HPDE6-E6E7 (cell line): ENCODE measurements around the gene ZNF484.
A peak's percentile ranks its signal among the peaks of the same experiment; 100 is the strongest.
"Not testable (repeated sequence)": the region's sequence is repeated elsewhere in the genome, so short reads cannot be mapped to it uniquely, and the experiment has no call there.

Source experiments
- DNase-seq: peaks from one replicate; pipeline ENCODE4 v3.0.0; 2011; ENCODE audit warnings: missing footprints; ENCODE audit errors: extremely low spot score

ZNF484 gene

DNA sequence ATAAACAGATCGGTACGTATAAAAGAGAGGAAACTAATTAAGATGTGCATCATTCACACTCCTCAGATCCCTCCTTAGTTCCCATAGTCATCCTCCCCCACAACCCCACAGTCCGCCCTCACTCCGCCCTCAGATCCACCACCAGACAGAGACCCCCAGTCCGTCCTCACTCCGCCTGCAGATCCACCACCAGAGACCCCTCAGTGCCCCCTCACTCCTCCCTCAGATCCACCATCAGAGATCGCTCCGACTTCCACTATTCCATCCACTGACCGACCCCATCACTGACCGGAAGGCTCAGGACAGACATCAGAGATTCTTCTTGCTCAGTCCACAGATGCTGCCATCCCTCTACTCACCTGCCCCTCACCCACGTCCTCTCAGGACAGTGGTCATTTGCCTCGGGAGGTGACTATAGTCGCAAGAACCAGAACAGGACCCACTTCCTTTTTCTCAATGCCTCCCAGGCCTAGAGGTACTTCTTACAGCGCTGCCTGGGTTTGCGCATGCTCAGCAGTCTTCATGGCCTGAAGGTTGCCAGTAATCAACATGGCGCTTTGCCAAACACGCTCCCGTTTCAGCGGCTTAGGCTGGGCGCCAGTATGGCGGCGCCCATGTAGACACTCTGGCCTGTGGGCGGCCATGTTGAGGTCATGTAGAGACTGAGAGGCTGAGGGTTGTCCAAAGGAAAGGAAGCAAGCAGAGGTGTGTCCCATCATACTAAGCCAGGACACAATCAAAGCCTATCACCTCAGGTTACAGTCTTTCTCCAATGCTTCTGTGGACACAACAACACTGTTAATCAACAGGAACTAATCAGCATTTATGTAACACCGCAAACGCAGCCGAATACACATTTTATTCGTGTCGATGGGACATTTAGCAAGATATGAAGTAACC lies at the start of gene ZNF484:
TSS of gene ZNF484 (minus strand) at position 508 of the 900 bp plus-strand sequence. CDS start 3,009 bp downstream, outside the sequence.
- peak; percentile 96 for DNase-seq

DNA sequence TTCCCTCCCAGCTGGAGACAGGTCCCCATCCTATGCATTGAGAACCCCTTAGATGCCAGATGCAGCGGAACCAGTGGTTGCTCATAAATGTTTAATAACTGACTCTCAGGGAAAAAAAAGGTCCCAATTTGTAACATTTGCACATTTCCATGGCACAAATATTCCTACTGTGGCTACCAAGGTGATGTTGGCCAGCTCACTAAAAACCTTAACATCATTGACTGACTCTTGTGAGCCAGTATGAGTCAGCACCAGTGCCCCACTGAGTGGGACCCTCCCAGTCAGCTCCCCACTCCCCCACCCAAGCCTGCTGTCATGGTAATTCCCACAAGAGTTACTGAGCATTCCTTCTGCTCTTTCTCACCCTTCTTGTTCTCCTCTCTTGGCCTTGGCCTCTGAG lies 42.6 kb upstream of the ZNF484 start:
- no peak for DNase-seq

DNA sequence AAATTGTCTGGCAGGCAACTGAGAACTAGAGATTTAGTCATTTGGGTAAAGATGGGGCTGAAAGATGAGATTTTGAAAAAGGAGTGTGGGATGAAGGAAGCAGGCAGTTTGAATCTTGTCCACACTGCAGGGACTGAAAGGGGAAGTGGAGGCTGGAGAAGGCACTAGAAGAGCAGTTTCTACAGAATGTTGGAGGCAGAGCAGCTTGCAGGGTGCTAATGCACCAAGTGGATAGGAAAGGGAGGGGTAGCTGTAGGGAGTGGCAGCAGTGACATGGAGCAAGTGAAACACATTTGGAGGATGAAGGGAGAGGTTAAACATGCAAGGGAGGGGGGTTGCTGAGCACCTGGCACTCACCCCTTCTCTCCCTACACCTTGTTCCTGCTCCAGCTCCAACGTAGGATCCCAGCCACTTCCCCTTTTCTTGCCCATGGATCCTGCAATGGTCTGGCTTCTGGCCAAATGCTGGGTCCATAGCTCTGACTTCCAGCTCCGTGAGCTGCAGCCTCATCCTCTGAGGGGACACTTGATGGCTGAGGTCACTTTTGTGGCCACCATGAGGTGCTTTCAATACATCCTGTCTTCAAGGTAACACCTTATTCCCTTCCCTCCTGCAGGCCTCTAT lies 39.5 kb upstream of the ZNF484 start:
- DNase-seq, result no peak

DNA sequence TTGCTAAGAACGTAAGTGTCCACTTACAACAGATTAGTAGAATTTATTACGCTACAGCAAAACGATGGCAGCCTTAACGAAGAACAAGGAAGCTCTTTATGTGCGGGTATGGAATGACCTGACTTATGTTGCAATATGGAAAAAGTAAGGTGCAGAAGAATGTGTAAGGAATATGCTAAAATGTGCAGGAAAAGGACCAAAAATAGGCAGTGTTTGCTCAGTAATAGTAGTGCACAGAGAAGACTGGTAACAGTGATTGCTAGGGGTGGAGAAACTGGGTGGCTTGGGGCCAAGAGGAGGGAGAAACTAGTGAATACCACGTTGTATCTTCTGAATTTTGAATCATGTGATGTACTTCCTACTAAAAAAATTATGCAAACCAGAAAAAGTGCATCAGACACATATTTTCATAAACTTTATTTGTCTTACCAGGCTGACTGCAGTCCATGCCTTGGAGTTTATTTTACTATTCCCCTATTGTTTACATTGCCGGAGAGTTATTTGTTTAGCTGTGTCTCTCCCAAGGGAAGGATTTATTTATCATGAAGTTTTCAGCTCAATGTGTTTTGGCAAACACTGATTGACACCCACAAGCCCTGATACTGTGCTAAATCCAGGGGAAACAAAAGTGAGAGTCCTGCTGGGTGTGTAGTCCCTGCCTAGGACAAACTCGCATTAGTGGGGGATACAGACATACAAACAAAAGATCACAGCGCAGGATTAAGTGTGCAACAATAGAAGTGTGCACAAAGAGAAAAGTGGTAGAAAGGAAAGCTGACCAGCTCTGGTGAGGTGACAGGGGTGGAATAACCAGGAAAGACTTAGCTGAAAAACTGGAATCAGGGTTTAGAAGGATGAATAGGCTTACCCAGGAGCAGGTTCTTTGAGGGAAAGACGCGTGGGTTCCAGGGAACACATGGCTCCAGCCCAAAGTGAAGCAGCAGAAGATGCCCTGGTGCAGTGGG lies 34.0 kb upstream of the ZNF484 start:
- DNase-seq, result no peak

DNA sequence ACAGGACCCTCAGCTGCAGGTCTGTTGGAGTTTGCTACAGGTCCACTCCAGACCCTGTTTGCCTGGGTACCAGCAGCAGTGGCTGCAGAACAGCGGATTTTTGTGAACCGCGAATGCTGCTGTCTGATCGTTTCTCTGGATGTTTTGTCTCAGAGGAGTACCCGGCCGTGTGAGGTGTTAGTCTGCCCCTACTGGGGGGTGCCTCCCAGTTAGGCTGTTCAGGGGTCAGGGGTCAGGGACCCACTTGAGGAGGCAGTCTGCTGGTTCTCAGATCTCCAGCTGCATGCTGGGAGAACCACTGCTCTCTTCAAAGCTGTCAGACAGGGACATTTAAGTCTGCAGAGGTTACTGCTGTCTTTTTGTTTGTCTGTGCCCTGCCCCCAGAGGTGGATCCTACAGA lies 27.3 kb upstream of the ZNF484 start:
- not testable (repeated sequence) for DNase-seq

DNA sequence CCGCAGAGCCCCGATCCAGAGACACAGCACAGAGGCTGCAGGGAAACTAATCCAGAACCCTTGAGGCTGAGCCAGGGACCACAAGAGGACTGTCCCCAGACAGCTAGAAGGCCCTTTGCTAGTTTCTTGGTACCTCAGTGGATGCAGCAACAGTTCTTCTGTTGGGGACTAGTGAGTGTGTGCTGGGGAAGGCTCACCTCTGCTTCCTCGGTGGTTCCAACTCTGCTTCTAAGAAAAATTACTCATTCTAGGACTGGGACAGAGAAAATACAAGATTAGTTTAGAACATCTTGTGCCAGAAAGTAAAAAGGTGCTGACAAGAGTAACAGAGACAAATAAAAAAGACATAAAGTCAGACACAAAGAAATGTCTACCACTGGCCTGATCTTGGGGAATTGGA lies 19.5 kb upstream of the ZNF484 start:
- DNase-seq, result no peak

DNA sequence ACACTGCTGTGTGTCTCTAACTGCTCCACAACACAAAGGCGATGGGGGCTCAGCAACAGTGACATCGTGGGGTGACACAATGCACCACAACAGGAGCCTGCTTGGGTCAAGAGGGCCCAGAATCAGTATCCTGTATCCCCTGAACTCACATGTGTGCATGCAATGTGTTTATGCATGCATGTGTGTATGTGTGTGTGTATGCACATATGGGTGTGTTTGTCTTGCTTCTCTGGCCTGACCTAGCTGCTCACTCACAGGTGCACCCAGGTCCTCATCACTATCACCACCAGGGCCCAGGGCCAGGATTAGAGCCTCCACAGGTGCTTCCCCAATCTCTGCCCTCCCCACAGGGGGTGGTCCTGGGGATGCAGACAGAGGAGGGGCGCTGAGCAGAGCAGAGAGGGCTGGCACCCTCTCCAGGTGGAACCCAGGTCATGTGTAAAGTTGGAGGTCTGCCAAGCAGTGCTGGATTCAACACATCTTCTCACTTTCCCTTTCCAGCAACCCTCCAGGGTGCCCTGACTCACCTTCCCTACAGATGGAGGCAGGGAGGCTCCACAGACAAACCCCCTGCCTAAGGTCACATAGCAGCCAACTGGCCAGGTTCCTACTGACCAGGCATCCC lies 18.1 kb upstream of the ZNF484 start:
- DNase-seq, result no peak

DNA sequence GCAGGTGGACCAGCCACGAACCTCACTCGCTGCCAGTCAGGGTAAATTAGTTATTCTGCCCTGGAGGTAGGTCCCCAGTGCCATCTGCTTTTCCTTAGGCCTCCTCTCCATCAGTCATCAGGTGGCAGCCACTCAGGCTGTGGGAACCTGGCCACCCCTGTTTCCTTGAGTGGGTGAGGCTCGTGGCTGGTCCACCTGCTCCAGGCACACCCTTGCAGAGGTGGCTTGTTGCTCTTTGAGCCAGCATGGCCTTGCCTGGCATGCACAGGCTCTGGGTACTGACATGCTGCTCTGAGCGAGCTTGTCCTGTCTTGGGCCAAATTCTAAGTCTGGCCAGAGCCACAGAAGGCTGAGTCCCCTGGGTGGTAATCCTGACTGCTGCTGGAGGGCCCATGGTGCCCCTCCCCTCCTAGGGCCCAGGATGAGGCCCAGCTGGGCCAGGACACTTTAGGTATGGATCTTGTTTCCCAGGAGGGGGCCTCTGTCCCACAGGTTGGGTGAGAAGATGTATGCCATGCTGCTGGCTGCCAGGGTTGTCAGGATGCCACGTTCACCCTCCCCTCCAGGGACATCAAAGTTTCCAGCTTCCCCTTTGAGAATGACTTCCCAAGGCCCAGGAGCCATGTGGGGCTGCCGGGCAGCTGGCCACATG lies 17.0 kb upstream of the ZNF484 start:
- DNase-seq, result no peak

DNA sequence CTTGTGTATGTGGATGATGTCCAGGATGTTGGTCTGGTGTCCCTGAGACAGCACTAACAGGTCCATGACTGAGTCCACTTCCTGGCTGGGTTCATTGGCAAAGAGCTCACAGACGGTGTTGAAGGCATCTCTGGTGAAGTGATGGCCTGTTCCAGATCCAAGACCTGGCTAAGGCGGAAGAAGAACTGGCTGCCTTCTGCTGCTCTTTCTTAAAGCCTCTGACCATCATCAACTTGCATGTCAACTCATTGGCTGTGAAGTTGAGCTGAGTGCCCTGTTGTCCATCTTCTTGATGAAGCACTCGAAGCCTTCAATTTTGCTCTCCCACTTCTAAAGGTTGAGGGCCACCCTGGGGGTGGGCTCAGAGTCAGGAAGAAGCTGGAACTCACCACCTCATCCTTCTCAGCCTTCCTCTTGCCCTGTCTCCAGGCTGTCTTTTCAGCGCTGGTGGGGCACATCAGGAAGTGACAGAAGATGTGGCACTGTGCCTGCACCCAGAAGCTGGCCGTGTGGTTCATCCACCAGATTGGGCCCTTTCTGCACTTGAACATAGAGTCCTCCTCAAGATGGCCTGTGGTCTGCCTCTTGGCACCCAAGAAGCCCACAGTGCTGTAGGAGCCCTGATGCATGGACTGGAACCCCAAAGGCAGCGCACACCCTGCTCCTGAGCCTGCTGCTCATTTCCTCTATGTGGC lies 16.2 kb upstream of the ZNF484 start:
- DNase-seq, result not testable (repeated sequence)

DNA sequence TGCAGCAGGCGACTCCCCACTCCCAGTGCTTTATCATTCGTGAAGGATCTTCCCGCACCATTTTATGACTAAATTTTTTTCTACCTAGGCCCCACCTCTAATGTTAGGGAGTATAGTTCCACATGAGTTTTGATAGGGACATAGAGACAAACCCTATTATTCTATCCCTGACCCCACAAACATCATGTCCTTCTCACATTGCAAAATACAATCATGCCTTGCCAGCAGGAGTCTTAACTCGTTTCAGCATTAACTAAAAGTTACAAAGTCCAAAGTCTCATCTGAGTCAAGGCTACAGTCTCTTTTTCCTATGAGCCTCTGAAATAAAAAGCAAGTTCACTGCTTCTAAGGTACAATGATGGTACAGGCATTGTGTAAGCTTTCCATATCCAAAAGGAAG lies 14.4 kb upstream of the ZNF484 start:
- DNase-seq, result not testable (repeated sequence)

DNA sequence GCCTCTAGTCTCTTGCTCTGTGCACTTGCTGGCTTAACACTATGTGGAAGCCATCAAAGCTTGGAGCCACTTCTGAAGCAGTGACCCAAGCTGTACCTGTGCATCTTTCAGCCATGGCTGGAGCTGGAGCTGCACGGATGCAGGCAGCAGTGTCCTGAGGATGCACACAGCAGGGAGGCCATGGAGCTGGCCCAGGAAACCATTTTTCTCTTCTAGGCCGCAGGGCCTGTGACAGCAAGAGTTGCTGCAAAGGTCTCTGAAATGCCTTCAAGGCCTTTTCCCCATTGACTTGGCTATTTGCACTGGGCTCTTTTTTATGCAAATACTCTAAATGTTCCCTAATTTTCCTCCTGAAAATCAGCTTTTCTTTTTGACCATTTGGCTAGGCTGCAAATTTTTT lies 12.9 kb upstream of the ZNF484 start:
- DNase-seq, result no peak

DNA sequence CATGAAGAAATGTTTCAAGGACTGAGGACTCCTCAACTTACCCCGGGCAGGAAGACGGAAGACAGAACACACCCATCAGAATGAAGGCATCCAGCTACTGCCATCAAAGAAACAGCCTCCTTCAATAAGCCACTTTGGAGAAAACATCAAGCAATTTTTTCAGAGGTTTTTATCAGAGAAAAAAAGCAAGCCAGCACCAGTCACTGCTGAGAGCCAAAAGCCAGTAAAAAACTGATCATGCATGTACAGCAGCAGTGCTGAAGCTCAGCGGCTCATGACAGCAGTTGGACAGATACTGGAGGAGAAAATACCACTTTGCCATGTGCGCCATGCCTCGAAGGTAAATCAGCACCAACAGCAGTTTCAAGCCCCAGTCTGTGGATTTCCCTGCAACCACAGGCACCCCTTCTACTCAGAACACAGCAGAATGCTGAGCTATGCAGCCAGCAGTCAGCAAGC lies 10.1 kb upstream of the ZNF484 start:
- DNase-seq, result no peak

DNA sequence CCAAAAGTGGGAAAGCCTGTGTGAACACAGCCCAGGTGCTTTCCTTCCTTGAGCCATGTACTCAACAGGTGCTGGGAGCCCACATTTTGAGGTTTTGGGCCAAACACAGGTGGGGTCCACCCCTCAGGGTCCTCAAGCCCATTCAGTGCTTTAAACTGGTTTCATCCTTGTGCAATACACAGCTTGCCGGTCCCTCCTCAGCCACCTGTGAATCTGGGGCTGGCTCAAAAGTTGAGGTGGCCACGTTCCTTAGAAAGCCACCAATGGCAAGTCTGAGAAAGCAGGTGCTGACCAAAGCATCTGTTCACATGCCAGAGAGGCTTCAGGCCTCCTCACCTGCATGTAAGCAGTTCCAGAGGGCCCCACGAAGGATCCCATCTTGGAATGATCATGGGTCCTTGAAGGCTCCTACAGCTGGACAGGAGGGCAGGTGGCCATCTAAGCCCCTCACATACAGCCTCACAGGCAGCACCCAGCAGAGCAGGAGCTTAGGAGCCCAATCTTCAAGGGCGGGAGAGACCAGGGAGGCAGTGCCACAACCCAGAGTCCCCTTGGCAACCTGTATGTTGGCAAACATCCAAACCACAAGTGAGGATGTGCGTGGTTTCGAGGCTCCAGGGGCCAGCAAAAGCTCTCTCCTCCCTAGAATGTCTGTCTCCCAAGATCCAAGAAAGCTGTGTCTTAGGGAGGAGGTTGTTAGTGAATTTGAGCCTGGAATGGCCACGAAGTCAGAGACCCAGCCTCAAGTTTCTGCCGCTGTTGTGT lies 9.2 kb upstream of the ZNF484 start:
- DNase-seq, result not testable (repeated sequence)

DNA sequence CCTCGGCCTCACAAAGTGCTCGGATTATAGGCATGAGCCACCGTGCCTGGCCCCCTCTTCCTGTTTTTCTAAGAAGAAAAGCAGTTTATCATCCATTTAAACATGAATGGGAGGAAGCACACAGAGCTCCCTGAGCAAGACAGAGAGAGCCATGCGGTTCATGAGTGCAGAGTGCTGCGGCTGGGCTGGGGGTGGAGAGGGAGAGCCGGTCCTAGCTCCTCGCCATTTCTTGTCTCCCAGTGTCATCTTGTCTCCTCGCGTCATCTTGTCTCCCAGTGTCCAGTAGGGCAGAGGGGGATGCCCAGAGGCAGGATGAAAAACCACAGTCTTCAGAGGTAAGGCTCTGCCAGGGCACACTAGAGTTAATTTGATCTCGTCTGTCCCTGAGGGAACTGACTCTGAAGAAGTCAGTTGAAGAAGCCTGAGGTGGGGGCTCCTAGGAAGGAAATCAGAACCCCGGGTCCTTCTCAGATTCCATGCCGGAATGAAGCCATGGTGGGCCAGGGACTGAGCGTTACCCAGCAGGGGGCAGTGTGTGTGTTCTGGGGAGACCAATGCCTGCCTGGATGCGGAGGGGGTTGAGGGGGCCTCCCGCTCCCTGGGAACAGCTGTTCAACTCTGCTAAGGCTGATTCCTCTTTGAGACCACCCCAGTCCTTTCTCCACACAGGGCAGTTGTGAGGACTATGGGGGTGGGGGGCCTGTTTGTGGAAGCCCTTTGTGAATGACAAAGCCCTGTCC lies 6.0 kb upstream of the ZNF484 start:
- DNase-seq, result not testable (repeated sequence)

DNA sequence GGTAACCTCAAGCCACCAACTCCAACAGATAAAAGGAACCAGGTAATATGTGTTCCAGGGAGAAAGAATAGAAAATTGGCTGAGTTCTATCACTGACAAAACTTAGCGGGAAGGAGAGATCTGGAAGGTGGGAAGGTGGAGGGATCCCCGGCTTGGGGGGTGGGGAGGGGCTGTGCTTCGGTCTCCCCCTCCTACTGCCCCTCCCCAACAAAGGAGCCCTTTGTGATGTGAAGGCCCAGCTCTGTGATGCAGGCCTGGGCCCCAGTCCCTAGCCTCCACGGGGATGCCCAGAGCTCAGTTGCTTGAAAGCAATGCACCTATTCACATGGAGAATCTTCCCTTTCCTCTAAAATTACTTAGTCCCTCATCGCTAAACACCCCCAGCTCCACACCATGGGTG lies 4.4 kb upstream of the ZNF484 start:
- no peak for DNase-seq

DNA sequence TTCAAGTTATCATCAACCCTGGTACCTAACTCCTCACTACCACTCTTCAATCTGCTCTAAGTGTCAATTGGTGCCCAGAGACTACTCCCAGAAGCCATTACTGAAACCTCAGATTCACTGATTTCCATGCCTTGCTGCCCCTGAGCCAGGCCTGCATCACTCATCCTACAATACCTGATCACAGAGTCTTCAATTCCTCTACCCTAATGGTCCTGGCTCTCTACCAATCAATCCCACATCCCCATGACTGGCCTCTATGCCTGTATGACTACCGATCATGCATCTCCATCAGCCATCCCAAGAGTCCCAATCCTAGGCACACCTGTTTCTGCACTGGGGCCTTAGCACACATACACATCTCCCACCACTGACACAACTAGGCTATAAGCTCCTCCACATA lies 2.5 kb downstream of the ZNF484 start:
- DNase-seq, result no peak

DNA sequence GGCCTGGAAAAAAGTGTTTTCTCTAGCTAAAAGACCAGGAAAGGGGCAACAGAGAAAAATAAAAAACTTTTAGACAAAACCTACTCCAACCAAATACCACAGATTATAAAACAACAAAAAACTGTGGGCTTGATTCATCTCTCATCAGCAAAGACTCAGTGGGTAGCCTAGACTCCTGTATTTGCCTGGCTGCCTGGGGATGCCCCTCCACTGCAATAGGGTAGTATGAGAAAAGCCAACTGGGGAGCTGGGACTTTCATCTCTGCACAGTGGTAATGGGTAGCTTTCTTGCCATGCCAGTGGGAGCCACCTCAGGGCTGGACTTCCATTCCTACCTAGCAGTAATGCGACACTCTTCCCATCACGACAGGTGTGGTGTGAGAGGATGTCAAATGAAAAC lies 7.5 kb downstream of the ZNF484 start:
- DNase-seq, result no peak

DNA sequence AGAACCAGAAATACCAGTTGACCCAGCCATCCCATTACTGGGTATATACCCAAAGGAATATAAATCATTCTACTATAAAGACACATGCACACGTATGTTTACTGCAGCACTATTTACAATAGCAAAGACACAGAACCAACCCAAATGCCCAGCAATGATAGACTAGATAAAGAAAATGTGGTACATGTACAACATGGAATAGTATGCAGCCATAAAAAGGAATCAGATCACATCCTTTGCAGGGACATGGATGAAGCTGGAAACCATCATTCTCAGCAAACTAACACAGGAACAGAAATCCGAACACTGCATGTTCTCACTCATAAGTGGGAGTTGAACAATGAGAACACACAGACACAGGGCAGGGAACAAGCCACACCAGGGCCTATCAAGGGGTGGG lies 11.2 kb downstream of the ZNF484 start:
- not testable (repeated sequence) for DNase-seq

DNA sequence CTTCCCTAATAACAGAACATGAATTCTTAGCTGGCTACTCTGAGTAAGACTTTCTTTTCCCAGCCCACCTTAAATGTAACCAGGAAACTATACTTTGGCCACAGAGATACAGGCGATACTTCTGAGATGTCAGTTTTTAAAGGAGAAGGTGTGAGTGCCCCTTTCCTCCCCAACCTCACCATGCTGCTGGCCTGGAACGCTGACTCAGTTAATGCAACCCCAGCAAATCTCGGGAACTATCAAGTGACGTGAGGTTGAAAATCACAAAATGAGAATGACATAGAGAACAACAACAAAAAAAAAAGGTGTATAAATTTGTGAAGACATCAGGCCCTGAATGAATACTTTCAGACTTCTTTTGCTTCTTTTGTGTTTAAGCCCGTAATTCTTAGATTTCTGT lies 13.7 kb downstream of the ZNF484 start:
- DNase-seq, result no peak
